Keratinocyte (primary cell): ENCODE data around the gene GTF3C1.

Experiments
- CTCF ChIP-seq, 3 experiments: IDR thresholded peaks in 1 of 3; conservative IDR thresholded peaks in 1 of 3; optimal IDR thresholded peaks in 1 of 3; 2 replicates in 2 of 3; 3 replicates in 1 of 3; pipeline versions ENCODE3 to v1.5.1; 2011; ENCODE audit warnings: low read length in 3 of 3, mild to moderate bottlenecking in 3 of 3, moderate library complexity in 2 of 3, control low read depth in 1 of 3, inconsistent platforms in 1 of 3; ENCODE audit not compliant: insufficient read depth in 2 of 3; ENCODE audit errors: extremely low read depth in 1 of 3
- EZH2 ChIP-seq: IDR thresholded peaks from one replicate; pipeline ENCODE4 v1.6.1; 2012; ENCODE audit warnings: inconsistent platforms, mild to moderate bottlenecking, low read length, moderate library complexity

- TF ChIP-seq EZH2 (no peak), CTCF (optimal IDR thresholded peaks at IDR 0.05 in 1 of 3, IDR thresholded peaks at IDR 0.05 in 1 of 3, conservative IDR thresholded peaks at IDR 0.05 in 1 of 3; ENCODE audit: extremely low read depth in 1 of 3, insufficient read depth in 2 of 3, low read length in 3 of 3) (no peak)
These were observed 18.5 kb downstream of the GTF3C1 start for GRCh38 chr16:27531186-27531585.
